NCI-H2107 (cell line): ENCODE results near the gene PECR.
"Not testable (repeated sequence)": the region's sequence is repeated elsewhere in the genome, so short reads cannot be mapped to it uniquely, and the experiment has no call there.

ENCODE experiments used
- DNase-seq: peaks from one replicate; lab custom pipeline; 2025; lab: John Stamatoyannopoulos, UW

Gene PECR

DNA sequence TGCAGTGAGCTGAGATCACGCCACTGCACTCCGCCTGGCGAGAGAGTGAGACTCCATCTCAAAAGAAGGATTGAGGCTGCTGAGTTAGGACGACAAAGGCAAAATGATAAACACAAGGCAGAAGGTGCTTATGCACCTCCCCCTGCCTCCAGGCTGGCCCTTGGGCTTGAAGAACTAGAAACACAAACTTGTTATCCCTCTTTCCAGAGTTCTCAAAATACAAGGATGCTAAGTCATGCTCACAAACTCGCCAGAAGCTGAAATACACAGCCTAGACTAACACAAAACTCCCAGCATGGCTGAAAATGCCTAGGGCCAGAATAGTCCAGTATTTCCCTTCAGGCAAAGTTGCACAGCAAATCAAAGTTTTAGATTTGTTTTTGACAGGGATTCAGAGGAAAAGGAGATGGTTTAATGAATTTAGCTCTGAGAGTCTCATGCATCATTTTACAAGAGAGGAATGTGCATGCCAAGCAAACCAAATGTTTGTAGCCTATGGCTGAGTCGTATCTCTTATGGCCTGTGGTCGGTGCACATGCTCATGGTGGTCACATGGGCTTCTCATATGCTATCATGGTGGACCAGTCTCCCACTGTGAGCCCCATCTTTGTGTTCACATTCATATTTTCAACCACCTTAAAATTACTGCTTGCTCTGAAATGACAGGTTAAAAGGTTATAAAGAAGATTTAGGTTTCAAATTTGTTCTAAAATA, 52.0 kb downstream of the PECR start:
- DNase-seq = no peak

DNA sequence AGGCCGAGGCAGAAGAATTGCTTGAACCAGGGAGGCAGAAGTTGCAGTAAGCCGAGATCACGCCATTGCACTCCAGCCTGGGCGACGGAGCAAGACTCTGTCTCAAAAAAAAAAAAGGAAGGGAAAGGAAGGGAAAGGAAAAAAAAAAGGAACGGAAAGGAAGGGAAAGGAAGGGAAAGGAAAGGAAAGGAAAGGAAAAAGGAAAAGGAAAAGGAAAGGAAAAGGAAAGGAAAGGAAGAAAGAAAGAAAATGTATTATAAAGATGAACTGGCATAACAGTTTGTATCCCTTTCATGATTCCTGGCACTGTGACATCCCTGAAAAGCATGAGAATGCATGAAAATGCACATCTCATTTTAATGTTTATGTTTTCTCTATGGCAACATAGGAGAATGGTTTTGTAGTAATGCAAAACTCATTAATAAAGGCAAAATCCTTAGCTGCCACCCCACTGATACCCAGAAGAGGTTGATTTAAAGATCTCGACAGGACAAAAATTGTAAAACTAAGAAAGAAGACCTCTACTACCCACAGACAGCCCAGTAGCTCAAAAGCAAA, 56.8 kb downstream of the PECR start:
- no peak for DNase-seq

DNA sequence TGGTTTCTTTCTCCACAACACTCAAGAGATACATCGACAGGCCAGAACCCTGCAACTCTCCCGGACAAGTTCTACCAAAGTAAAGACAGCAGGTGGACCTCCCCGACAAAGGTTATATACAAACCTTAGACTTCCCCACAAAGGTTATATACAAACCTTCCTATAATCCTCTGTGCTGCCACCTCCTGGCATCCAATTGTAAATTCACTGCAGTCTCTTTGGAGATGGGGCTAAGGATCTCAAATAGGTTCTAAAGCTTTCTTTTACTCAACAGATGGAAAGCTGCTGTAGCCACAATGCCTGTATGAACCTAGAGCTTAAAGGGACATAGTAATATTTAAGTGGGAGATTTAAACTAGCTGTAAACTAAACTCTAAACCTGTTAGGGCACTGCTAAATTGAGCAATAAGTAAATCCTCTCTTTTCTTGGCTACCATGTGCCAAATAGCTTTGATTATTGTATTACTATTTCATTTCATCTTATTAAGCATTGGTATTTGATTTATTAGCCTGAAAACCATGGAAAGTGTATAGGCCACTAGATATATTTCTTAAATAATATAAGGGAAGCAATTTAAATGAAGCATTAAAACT, 58.5 kb downstream of the PECR start:
- no peak for DNase-seq

DNA sequence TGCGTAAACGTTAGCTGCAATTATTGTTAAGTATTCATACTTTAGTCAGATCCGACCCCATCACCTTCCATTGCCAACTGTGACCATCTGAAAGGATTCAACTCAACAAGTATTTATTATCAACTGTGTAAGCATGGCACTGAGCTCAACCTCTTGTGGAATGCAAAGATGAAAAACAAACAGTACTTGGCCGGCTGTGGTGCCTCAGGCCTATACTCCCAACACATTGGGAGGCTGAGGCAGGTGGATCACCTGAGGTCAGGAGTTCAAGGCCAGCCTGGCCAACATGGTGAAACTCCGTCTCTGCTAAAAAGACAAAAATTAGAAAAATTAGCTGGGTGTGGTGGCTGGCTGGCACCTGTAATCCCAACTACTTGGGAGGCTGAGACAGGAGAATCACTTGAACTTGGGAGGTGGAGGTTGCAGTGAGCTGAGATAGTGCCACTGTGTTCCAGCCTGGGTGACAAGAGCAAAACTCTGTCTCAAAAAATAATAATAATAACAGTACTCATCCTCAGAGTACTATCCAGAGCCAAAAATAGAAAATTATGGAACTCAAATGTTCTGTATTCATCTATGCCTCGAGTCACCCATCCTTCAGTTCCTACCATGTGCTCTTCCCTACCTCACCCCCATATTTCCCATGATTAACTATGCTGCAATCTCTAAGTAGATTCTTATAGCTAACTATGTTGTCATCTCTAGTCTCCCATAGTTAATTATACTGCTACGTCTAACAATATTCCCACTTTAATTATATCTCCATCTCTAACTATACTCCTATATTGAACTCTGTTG, 59.6 kb downstream of the PECR start:
- DNase-seq = no peak

DNA sequence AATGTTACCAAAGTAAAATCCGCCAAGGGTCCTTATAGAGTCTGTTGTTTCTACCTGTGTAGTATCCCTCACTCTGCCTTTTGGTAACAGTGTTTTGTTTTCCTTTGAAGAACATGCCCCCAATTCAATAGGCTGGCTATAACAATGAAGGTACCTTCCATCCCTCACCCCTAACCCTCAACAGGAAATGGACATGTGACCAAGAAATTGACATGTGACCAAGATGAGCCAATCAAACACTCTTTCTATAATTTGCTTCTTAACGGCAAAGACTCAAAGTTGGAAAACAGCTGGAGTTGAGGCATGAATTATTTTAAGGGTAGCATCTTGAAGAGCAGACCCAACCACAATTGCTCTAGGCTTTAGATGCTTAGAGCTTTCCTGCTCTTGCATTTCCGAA, 62.9 kb downstream of the PECR start:
- DNase-seq = no peak

DNA sequence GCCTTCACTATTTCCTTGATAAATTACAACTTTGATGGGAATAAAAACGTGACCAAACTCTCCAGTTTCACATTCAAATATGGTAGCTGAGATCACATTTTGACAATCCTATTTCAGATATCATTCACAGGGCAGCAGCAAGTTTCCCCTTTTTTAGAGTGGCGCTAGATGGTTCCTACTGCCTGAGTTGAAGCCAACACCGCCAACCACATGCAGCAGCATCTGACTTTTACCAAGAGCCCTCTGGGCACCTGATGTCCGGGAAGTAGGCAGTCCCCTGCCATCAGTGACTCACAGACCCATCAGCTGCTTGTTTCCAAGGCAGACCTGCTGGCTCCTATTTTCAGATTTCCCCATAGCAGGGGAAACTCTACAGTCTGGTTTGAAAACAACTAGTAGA, 64.2 kb downstream of the PECR start:
- no peak for DNase-seq

DNA sequence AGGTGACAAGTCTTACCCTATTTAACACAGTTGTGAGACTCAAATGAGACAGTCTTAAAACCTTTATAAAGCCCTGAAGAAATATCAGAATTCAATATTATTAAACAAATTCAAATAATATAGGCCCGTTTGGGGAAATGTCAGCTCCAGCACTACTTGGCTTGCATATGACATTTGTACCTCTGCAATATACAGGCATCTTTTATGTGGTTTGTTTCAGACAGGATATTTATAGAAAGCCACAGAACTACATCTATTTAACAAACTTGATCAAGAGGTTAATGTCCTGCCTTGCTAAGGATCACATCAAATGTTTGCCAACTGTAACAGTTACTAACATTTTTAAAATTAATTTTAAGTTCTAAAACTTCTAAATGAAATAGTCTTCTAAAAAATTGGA, 65.0 kb downstream of the PECR start:
- DNase-seq = no peak

DNA sequence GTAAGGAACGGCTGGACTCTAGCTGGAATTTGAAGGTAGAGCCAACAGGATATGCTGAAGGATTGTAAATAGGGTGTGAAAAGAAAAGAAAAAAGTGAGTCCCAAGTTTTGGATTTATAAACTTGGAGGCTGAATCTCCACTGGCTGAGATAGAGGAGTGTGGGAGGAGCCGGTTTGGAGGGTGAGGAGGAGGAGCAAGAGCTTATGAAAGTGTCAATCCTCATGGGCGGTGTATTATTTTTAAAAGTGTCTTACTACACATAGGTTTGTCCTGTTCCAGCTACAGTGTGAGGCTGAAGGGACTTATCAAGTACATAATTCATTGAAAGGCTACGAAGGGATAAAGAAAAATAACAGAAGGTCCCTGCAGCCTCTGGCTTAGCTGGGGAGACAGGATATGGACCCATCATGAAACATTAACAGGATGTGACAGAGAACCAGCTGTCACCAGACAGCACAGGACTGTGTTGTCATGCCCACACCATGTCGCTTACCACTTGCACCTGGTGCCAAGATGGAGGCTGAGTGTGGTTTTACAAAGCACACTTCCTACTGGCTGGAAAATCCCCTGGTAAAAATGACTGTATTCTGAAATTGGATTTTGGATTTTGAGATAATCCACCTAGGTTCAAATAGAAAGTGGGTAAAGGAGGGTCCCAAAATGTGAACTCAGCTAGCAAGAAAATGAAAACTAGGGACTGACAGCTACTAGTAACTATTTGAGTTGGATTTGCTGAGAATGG, 65.7 kb downstream of the PECR start:
- no peak for DNase-seq

DNA sequence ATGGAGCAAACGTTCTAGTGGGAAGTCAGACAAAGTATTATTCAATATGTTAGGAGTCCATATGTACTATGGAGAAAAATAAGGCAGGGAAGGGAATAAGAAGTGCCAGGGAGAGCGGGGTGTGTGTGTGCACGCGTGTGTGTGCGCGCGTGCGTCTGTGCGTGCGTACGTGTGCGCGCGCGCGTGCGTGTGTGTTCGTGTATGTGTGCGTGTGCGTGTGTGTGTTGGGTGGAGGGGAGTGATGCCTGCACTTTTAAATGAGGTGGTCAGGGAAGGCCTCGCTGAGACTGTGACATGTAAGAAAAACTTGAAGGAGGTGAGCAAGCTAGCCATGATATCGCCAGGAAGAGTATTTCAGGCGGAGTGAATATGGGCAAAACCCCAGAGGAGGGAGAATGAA, 66.6 kb downstream of the PECR start:
- DNase-seq = no peak

DNA sequence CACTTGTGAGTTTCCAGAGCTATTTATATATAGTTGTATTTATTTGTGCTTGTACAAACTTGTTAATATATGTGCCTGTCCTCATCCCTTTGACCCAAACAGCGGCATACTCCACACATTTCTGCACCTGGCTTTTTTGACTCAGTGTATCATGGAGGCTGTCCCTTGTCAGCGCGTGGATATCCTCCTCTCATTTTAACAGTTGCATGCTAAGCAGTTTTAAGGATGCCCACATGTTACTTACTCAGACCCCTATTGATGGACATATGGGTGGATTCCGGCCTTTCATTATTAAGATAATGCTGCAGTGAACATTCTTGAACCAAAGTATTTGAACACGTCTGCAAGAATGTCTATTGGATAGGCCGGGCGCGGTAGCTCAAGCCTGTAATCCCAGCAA, 67.6 kb downstream of the PECR start:
- DNase-seq = no peak

DNA sequence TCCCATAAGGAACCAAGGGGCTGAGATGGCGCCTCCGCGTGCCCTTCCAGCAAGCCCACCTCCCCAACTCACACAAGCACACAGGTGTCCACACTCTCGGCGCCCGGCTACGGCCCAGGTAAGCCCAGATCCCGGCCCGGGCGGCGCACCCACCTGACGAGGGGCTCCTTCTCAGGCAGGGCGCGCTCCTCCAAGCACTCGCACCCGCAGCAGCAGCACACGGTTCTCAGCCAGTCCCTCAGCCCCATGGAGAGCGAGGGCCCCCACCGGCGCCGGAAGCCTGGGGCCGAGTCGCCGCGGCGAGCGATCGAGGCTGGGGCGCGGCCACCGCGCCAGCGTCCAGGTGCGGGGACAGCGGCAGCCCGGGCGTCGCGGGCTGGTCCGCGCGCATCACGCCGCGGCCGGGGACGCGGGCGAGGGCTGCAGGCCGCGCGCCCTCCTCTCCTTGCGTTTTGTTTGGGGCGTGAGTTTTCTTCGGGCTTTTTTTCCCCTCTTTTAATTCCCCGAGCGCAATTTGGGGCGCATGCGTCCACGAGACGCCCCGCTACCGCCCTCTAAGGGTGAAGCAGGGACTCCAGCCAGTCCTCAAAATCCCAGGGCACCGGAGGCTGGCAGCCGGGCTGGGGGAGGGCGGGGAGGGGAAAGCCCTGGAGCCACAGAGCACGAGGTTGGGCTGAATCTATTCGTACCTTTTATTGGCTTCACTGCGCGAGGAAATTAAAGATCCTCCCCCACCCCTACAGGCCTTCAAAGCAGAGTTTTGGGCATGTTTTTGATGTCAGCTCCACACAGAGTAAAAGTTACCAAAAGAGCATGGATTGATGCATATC, 68.3 kb downstream of the PECR start, which contains the start of gene MREG:
MREG (minus strand) TSS at position 472 of the 830 bp plus-strand sequence; CDS start at position 248, 224 bp downstream.
- DNase-seq = peak; percentile 75

DNA sequence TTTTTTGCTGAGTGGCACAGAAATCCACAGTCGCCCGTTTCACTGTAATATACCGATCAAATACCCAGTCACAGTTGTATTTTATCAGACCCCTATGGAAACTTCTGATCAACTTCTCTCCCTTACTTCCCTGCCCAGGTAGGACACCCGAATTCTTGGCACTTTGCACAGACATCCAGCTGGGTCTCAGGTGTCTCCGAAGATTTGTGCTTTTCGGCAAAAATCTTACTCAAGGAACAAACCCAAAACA, 68.9 kb downstream of the PECR start:
- DNase-seq = no peak

DNA sequence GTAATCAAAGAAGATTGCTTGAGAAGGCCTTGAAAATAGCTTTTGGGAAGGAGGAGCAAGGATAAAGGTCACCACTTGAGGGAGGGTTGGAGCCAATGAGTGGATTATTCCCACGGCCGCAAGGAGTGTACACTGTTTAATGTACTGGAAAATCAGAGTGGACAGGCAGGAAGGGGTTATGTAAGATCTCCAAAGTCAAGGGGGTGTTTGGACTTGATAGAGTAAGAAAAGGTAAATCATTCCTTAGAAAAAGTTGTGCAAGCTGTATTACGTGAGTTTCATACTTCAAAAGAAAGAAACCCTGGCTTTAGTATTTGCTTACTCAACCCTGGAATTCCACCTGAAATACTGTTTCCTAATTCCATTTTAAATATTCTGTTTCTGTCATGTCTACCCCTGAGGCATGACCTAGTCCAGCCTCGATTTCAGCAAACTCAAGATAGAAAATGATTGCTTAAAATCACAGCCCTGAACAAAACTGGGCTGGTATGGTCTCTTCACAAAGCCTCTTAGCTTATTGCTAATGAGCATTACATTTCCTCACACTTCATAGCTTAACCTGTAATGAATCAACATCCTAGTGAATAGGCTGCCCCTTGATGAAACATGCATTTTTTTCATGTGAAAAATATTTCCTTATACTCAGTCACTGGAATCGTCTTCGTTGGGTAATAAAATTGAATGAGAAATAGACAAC, 69.3 kb downstream of the PECR start:
- no peak for DNase-seq

DNA sequence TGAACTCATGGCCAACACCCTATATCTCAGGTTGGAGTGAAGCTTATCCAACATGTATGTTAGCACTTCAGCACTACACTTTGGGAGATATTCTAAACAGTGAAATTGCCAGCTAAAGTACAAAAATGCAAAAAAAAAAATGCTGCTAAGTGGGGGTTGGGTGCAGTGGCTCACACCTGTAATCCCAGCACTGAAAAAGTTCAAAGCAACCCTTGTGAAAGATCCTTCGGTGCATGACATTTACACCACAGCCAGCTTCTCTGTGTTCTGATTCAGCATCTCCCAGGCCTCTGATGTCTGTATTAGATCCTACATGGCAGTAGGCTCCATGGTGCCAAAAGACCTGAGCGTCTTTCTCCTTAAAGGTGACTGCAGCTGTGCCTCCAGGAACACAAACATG, 72.4 kb downstream of the PECR start:
- not testable (repeated sequence) for DNase-seq

DNA sequence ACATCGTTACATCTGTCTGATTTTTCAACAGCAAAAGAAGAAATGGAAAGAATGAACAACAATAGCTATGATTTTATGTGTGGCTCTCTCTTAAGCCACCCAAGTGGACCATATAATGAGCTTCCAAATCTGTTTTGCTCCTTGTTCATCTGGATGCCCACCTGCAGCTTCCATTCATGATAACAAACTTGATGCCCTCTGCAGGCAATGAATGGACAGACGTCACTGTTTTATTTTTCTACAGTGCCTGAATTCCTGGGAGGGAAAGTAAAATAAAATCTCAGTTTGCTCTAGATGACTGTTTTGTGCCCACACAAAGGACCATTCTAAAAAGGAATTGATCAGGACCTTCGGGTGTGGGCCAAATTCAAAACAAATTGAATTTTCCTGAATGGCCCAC, 73.2 kb downstream of the PECR start:
- DNase-seq = no peak

DNA sequence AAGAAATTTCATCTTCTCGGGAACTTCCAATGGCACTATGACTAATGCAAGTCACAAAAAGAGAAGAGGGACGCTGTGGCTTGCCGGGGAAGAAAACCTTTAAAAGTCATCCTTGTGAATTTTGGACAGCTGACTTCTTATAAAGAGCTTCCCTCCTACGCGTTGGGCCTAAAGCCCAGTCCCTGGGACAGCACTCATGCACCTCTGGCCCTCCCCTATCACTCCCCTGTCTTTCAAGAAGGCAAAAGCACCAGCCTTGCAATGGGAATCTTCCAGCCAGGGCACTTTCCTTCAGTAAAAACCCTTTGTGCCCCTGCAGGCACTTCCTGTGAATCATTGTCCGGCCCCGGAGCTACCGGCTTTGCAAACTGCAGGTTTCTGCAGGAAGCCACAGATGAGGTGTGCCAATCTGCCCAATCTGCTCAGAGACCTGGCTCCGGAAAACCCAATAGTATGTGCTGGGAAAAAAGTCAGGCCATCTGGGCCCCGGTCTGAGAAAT, 75.4 kb downstream of the PECR start:
- DNase-seq = no peak

DNA sequence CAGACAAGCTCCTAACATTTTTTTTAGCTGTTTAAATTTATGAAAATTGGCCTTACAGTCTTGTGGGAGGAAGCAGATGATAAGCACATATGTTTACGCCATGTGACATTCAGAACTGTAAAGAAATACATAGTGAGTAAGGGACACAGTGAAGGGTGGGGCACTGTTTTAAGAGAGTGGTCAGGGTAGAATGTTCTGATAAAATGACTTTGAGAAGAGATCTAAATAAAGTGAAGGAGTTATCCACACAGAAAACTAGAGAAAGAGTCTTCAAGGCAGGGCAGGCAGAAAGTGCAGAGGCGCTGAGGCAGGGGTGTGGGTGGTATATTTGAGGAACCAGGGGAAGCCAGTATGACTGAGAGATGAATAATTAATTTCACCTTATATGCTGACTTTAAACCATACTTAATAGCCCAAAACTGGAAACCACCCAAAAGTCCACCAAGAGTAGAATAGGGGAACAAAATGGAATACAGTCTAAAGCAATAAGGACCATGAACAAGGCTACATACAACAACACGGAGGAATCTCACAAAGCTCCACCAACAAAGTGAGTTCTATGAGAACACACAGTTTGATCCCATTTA, 76.8 kb downstream of the PECR start:
- DNase-seq = no peak

DNA sequence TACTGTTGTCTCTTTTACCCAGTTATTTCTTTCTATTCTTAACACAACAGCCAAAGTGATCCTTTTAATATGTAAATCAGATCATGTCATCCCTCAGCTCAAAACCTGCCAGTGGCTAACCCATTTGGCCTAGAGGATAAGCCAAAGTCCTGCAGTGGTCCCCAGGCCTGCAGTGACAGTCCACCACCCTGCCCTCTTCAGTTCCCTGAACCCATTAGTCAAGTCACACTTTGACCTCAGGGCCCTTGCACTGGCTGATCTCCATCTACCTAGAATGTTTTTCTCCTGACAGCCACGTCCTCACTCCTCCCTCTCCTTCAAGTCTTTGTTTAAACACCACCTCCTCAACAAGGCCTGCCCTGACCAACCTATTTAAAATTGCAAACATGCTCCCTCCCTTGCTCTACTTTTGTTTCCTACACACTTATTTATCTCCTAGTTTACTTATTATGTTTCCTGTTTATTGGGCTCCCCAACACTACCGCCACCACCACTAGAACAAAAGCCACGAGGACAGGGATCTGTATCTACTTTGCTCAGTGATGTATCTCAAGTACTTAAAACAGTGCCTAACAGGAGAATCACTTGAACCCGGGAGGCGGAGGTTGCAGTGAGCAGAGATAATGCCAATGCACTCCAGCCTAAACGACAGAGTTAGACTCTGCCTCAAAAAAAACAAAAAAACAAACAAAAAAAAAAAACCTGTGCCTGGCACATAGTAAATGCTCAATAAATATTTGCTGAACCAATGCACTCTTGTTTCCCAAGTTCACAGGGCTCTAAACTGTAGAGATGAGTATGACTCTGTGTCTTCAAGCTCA, 77.5 kb downstream of the PECR start:
- DNase-seq = no peak

DNA sequence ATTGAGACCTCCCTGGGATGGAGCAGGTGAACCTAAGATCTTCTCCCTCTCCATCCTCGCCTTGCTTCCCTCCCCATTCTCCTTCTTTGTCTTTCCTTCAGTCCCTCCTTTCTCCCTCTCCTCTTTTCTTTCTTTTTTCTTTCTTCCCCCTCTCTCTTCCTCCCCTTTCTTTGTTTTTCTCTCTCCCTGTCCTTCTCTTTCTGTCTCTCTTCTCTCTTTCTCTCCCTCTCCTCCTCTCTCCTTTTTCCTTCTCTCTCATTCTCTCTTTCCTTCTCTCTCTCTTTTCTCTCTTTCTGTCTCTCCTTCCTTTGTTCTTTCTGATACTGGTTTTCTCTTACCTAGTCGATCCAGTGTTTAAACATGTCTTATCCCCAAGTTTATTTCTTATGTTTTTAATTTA, 78.9 kb downstream of the PECR start:
- DNase-seq = no peak
